ENCODE results near the gene CCDC157.
"Not testable (repeated sequence)": the region's sequence is repeated elsewhere in the genome, so short reads cannot be mapped to it uniquely, and the experiment has no call there.

CCDC157 gene

GRCh38 chr22:30392661-30393321 lies 36.0 kb downstream of the CCDC157 start:
- no peak for DNase-seq

DNA sequence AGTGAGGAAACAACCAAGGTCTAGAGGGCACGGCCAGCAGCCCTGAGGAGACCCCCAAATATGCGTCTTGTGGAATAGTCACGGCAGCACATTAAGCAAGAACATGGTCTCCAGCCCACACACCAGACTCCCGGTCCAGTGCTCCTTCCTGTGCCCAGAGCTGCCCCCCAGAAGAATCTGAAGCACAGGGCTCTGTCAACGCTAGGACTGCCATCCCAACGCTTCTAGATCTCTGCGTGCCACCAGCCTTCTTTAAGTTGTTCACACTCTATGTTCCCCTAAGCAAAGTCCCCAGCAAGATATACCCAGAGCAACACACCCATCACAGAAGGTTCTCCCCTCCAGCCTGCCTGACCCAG lies 36.5 kb downstream of the CCDC157 start:
- no peak for DNase-seq

DNA sequence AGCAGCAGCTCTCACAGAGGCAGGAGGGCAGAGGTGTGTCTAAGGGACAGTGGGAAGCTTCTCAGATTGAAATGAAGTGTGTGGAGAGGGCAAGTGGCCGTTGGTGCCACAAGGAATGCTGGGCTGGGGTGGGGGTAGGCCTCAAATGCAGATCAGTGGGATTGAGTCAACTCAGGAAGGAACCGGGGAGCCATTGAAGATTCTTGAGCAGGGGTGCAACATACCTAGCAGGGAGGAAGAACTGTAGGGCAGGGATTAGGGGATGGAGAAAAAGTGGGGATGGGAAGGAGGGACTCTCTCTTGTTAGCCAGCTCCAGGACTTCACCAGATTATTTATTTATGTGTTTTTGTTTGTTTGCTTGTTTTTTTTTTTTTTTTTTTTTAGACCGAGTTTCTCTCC lies 37.1 kb downstream of the CCDC157 start:
- DNase-seq = no peak

- peak; percentile 71 for DNase-seq
These were observed 40.3 kb downstream of the CCDC157 start, which contains the start of gene SEC14L2 for GRCh38 chr22:30396871-30397655. Gene SEC14L2 (plus strand): TSS chr22:30397018. CDS start chr22:30397117, 99 bp downstream.

GRCh38 chr22:30397656-30398635 lies 41.1 kb downstream of the CCDC157 start:
- no peak for DNase-seq

- no peak for DNase-seq
These were observed 42.2 kb downstream of the CCDC157 start for GRCh38 chr22:30398685-30399680.

GRCh38 chr22:30399718-30400117 lies 42.9 kb downstream of the CCDC157 start:
- DNase-seq = no peak

GRCh38 chr22:30400159-30400558 lies 43.4 kb downstream of the CCDC157 start:
- no peak for DNase-seq

DNA sequence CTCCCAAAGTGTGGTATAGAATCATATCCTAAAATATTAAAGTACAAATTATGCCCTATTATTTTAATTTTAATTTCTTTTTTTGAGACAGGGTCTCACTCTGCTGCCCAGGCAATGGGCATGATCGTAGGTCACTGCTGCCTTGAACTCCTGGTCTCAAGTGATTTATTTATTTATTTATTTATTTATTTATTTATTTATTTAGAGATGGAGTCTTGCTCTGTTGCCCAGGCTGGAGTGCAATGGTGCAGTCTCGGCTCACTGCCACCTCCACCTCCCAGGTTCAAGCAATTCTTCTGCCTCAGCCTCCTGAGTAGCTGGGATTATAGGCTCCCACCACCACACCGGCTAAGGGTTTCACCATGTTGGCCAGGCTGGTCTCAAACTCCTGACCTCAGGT lies 44.2 kb downstream of the CCDC157 start:
- not testable (repeated sequence) for DNase-seq

- DNase-seq = no peak
These were observed 45.4 kb downstream of the CCDC157 start for GRCh38 chr22:30402028-30402765.

- DNase-seq = not testable (repeated sequence)
These were observed 45.9 kb downstream of the CCDC157 start for GRCh38 chr22:30402766-30403104.

GRCh38 chr22:30404307-30404706 lies 47.5 kb downstream of the CCDC157 start:
- no peak for DNase-seq

- DNase-seq = no peak
These were observed 48.9 kb downstream of the CCDC157 start for GRCh38 chr22:30405731-30406130.

- no peak for DNase-seq
These were observed 49.6 kb downstream of the CCDC157 start for GRCh38 chr22:30406400-30406799.

- peak; percentile 94 for DNase-seq
These were observed 51.7 kb downstream of the CCDC157 start for GRCh38 chr22:30408388-30409102.

- no peak for DNase-seq
These were observed 55.0 kb downstream of the CCDC157 start for GRCh38 chr22:30411780-30412179.

DNA sequence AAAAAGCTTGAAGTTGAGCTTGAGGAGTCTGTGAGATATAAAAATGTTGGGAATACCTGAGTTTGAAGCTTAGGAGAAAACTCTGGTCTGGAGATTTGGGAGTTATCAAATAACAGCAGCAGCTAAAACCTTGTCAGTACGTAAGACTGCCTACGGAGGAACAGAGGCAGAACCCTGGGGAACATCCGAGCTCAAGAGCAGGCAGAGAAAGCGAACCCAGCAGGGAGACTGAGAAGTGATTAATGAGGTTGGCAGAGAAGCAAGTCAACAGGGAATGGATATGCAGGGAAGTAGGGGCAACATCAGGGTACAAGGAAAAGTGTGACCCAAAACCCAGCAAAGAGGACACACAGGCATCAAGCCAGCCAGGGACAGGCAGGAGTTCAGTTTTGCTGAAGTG lies 56.2 kb downstream of the CCDC157 start:
- DNase-seq = no peak

GRCh38 chr22:30413745-30414524 lies 57.1 kb downstream of the CCDC157 start:
- peak; percentile 37 for DNase-seq

GRCh38 chr22:30414525-30415047 lies 57.8 kb downstream of the CCDC157 start:
- no peak for DNase-seq

All from islet precursor cell (in vitro differentiated cells).